HepG2 (cell line): ENCODE data around the gene CNTF. TPM values are rescaled to one million over a fixed set of nuclear protein-coding genes. Genes with fewer than 3 reads are reported as not detected.

Source experiments
- BCL6 ChIP-seq: IDR thresholded peaks from 2 replicates; pipeline ENCODE4 v1.6.1; 2016; ENCODE audit warnings: missing genetic modification reagents, missing compliant biosample characterization
- GATAD1 ChIP-seq: IDR thresholded peaks from 2 replicates; pipeline ENCODE4 v1.6.1; 2016; ENCODE audit warnings: missing genetic modification reagents, missing compliant biosample characterization
- GPN1 ChIP-seq: sonication (generic); formaldehyde crosslinking; IDR thresholded peaks from 2 replicates; pipeline ENCODE4 v1.5.1; 2020; ENCODE audit warnings: missing genetic modification reagents, borderline replicate concordance
- NR2F6 ChIP-seq, 2 experiments: IDR thresholded peaks; 2 replicates each; pipeline ENCODE4 v1.6.1; 2016; ENCODE audit warnings: antibody characterized with exemption in 1 of 2, mild to moderate bottlenecking in 1 of 2
- POGZ ChIP-seq: sonication (generic); formaldehyde crosslinking; IDR thresholded peaks from 2 replicates; pipeline ENCODE4 v1.4.0; 2020; ENCODE audit warnings: mild to moderate bottlenecking, missing genetic modification reagents
- POLR2A ChIP-seq, 2 experiments: IDR thresholded peaks; 2 replicates each; pipeline ENCODE4 v1.6.1; 2011; ENCODE audit warnings: low read depth in 2 of 2, low read length in 2 of 2, mild to moderate bottlenecking in 1 of 2, moderate library complexity in 1 of 2; ENCODE audit not compliant: insufficient read depth in 1 of 2
- RBAK ChIP-seq: sonication (generic); formaldehyde crosslinking; IDR thresholded peaks from 2 replicates; pipeline ENCODE4 v1.5.1; 2020; ENCODE audit warnings: mild to moderate bottlenecking, missing genetic modification reagents
- SMAD9 ChIP-seq: sonication (generic); formaldehyde crosslinking; IDR thresholded peaks from 2 replicates; pipeline ENCODE4 v1.5.1; 2020; ENCODE audit warnings: mild to moderate bottlenecking, missing genetic modification reagents
- SOX5 ChIP-seq: IDR thresholded peaks from 2 replicates; pipeline ENCODE4 v1.6.1; 2016; ENCODE audit warnings: borderline replicate concordance
- SP4 ChIP-seq: sonication (generic); formaldehyde crosslinking; IDR thresholded peaks from 2 replicates; pipeline ENCODE4 v1.8.1; 2023; ENCODE audit warnings: mild to moderate bottlenecking, missing genetic modification reagents
- TAF1 ChIP-seq: sonication (generic); formaldehyde crosslinking; IDR thresholded peaks from 2 replicates; pipeline ENCODE4 v1.4.0; 2020; ENCODE audit warnings: missing genetic modification reagents
- ZFAT ChIP-seq: sonication (generic); formaldehyde crosslinking; conservative IDR thresholded peaks from 2 replicates; pipeline ENCODE4 v1.8.1; 2023; ENCODE audit warnings: missing genetic modification reagents, inconsistent platforms
- ZMYM4 ChIP-seq: sonication (generic); formaldehyde crosslinking; IDR thresholded peaks from 2 replicates; pipeline ENCODE4 v1.8.1; 2023; ENCODE audit warnings: mild to moderate bottlenecking, missing genetic modification reagents
- ZNF468 ChIP-seq: sonication (generic); formaldehyde crosslinking; IDR thresholded peaks from 2 replicates; pipeline ENCODE4 v1.8.0; 2022; ENCODE audit warnings: mild to moderate bottlenecking, moderate library complexity, missing genetic modification reagents
- ZSCAN9 ChIP-seq: IDR thresholded peaks from 2 replicates; pipeline ENCODE4 v1.6.1; 2016; ENCODE audit warnings: borderline replicate concordance
- polyA plus RNA-seq, 8 experiments: library from polyadenylated mRNA; depleted of rRNA in 3 of 8; stranded (reverse) in 7 of 8; unstranded in 1 of 8; fragments of >200 nt; fragmentation: Illumina TruSeq in 4 of 8; extraction: Trizol in 4 of 8; gene quantifications; 2 replicates each; pipeline versions ENCODE4 v1.2.1 to v1.2.3, GENCODE V29; 2011 to 2016; ENCODE audit warnings: low read depth in 4 of 8, missing spikeins in 1 of 8, mixed read lengths in 1 of 8; ENCODE audit not compliant: insufficient read depth in 1 of 8
- total RNA-seq, 5 experiments: library from RNA; depleted of rRNA; stranded (reverse); fragments of >200 nt; fragmentation: Illumina TruSeq; extraction: Trizol; gene quantifications; 2 replicates each; pipeline ENCODE4 v1.2.3, GENCODE V29; 2016; ENCODE audit warnings: low read depth in 1 of 5
- TF ChIP-seq, protein P1 (sequence below): IDR thresholded peaks from 2 replicates; pipeline ENCODE4 v1.6.1; 2016; ENCODE audit warnings: missing biosample characterization, missing genetic modification reagents, low read depth
- TF ChIP-seq, protein P2 (sequence below): sonication (generic); formaldehyde crosslinking; IDR thresholded peaks from 2 replicates; pipeline ENCODE4 v1.4.0; 2020; ENCODE audit warnings: missing genetic modification reagents
- TF ChIP-seq, protein P3 (sequence below): sonication (generic); formaldehyde crosslinking; IDR thresholded peaks from 2 replicates; pipeline ENCODE4 v1.5.1; 2020; ENCODE audit warnings: mild to moderate bottlenecking, missing genetic modification reagents, moderate library complexity
- TF ChIP-seq, protein P4 (sequence below): sonication (generic); formaldehyde crosslinking; IDR thresholded peaks from 2 replicates; pipeline ENCODE4 v1.4.0; 2020; ENCODE audit warnings: mild to moderate bottlenecking, missing genetic modification reagents

The CNTF gene
- total and polyA plus RNA-seq, 2 of the 13 experiments (the other 11 are each of a cell fraction or from before 2014, with no cell fraction given): 0.51 to 2.3 TPM

DNA sequence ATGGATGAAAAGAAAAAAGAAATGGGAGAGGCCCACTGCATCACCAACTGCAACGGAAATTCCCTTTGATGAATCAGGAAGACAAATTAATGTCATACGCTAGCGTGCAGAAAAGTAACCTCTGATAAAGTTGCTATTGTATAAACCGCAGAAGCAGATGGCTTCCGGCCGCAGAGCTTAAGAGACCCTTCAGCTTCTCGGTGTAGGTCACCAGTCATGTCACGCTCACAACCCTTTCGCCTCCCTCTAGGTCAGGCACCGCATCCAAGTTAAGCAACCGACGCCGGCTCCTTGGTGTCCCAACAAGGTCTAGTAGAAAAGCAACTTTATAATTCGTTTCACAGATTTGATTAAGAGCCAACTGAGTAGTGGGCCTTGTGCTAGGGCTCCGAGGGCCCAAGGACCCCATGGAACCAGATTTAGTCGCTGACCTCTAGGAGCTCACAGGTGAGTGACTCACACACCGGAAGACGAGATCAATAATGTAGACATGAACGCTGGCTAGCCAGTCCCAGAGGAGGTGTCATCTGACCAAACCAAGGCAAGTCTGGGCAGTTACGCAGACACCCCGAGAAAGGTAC is 44.8 kb upstream of the CNTF start (continued):
- TF ChIP-seq, protein P1, sequence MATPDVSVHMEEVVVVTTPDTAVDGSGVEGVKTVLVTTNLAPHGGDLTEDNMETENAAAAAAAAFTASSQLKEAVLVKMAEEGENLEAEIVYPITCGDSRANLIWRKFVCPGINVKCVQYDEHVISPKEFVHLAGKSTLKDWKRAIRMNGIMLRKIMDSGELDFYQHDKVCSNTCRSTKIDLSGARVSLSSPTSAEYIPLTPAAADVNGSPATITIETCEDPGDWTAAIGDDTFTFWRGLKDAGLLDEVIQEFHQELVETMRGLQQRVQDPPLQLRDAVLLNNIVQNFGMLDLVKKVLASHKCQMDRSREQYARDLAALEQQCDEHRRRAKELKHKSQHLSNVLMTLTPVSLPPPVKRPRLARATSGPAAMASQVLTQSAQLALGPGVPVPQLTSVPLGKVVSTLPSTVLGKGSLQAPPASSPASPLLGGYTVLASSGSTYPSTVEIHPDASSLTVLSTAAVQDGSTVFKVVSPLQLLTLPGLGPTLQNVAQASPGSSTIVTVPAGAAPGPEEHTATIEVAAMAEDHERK (CRISPR knock-in tag): no peak
- TF ChIP-seq, protein P2, sequence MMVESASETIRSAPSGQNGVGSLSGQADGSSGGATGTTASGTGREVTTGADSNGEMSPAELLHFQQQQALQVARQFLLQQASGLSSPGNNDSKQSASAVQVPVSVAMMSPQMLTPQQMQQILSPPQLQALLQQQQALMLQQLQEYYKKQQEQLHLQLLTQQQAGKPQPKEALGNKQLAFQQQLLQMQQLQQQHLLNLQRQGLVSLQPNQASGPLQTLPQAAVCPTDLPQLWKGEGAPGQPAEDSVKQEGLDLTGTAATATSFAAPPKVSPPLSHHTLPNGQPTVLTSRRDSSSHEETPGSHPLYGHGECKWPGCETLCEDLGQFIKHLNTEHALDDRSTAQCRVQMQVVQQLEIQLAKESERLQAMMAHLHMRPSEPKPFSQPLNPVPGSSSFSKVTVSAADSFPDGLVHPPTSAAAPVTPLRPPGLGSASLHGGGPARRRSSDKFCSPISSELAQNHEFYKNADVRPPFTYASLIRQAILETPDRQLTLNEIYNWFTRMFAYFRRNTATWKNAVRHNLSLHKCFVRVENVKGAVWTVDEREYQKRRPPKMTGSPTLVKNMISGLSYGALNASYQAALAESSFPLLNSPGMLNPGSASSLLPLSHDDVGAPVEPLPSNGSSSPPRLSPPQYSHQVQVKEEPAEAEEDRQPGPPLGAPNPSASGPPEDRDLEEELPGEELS (CRISPR knock-in tag): no peak
- no peak for TF ChIP-seq POGZ (CRISPR knock-in tag)
- no peak for TF ChIP-seq SOX5 (CRISPR knock-in tag)
- TF ChIP-seq ZNF468 (CRISPR knock-in tag): no peak
- TF ChIP-seq SP4 (CRISPR knock-in tag): no peak
- no peak for TF ChIP-seq GPN1
- TF ChIP-seq ZFAT: no peak
- TF ChIP-seq TAF1 (CRISPR knock-in tag): peak; percentile 70
- TF ChIP-seq GATAD1 (CRISPR knock-in tag): no peak
- TF ChIP-seq ZSCAN9: no peak
- TF ChIP-seq, protein P3, sequence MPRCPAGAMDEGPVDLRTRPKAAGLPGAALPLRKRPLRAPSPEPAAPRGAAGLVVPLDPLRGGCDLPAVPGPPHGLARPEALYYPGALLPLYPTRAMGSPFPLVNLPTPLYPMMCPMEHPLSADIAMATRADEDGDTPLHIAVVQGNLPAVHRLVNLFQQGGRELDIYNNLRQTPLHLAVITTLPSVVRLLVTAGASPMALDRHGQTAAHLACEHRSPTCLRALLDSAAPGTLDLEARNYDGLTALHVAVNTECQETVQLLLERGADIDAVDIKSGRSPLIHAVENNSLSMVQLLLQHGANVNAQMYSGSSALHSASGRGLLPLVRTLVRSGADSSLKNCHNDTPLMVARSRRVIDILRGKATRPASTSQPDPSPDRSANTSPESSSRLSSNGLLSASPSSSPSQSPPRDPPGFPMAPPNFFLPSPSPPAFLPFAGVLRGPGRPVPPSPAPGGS (CRISPR knock-in tag): no peak
- no peak for TF ChIP-seq RBAK (CRISPR knock-in tag)
- peak; percentile 73 to 84 for TF ChIP-seq POLR2A (IDR thresholded peaks at IDR 0.05; ENCODE audit: insufficient read depth in 1 of 2, low read depth in 2 of 2, low read length in 2 of 2)
- no peak for TF ChIP-seq SMAD9 (CRISPR knock-in tag)
- no peak; the same call in 1 of the 2 replicates for TF ChIP-seq ZMYM4 (CRISPR knock-in tag)
- TF ChIP-seq BCL6 (CRISPR knock-in tag): no peak; the same call in 1 of the 2 replicates
- peak; percentile 45; the same call in 1 of the 2 replicates for TF ChIP-seq NR2F6 (IDR thresholded peaks at IDR 0.05)
- TF ChIP-seq NR2F6 (CRISPR knock-in tag; IDR thresholded peaks at IDR 0.05): peak; percentile 48; the same call in 1 of the 2 replicates
- TF ChIP-seq, protein P4, sequence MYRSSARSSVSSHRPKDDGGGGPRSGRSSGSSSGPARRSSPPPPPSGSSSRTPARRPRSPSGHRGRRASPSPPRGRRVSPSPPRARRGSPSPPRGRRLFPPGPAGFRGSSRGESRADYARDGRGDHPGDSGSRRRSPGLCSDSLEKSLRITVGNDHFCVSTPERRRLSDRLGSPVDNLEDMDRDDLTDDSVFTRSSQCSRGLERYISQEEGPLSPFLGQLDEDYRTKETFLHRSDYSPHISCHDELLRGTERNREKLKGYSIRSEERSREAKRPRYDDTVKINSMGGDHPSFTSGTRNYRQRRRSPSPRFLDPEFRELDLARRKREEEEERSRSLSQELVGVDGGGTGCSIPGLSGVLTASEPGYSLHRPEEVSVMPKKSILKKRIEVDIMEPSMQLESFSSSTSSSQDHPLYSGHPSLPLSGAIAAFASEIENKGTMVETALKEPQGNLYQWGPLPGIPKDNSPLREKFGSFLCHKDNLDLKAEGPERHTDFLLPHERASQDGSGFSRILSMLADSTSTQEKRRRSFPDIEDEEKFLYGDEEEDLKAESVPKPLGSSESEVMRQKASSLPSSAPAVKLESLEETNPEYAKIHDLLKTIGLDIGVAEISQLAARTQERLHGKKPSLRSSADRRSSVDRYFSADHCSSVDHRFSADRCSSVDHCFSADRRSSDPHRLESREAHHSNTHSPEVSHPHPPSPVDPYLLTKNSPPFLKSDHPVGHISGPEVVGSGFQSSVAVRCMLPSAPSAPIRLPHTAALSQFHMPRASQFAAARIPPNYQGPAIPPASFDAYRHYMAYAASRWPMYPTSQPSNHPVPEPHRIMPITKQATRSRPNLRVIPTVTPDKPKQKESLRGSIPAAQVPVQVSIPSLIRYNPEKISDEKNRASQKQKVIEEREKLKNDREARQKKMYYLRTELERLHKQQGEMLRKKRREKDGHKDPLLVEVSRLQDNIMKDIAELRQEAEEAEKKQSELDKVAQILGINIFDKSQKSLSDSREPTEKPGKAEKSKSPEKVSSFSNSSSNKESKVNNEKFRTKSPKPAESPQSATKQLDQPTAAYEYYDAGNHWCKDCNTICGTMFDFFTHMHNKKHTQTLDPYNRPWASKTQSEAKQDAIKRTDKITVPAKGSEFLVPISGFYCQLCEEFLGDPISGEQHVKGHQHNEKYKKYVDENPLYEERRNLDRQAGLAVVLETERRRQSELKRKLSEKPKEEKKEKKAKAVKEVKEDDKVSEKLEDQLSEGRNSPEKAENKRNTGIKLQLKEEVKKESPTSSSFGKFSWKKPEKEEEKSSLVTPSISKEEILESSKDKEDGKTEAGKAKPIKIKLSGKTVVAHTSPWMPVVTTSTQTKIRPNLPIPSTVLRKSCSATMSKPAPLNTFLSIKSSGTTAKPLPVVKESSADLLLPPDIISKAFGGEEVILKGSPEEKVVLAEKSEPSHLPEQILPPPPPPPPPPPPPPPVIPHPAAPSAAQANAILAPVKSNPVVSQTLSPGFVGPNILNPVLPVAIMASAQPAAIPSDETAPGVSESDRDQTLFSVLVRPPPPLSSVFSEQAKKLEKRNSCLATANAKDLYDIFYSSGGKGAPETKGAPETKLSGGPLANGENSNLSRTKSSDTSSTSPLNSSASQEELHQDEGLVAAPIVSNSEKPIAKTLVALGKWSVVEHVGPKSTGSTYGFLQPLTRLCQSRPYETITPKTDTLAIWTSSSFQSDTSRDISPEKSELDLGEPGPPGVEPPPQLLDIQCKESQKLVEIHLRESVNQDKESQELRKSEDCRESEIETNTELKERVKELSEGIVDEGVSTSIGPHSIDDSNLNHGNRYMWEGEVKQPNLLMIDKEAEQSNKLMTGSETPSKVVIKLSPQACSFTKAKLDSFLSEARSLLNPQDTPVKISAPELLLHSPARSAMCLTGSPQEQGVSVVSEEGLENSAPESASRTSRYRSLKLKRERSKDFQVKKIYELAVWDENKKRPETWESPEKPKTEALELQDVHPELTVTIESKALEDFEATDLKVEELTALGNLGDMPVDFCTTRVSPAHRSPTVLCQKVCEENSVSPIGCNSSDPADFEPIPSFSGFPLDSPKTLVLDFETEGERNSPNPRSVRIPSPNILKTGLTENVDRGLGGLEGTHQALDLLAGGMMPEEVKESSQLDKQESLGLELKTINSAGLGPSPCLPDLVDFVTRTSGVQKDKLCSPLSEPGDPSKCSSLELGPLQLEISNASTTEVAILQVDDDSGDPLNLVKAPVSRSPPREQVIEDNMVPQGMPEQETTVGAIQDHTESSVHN (CRISPR knock-in tag): no peak
